WERI-Rb-1 (cell line): Measurements from ENCODE around the gene TEDC1.

ENCODE experiments used
- DNase-seq: peaks from one replicate; pipeline ENCODE4 v3.0.0-alpha.2; 2020
- H3K27ac ChIP-seq: fragments of 250-450 bp; sonication (Bioruptor Pico); 2 replicates; pipeline ENCODE4 v1.5.1; 2020; ENCODE audit warnings: mild to moderate bottlenecking, moderate library complexity
- H3K27me3 ChIP-seq: fragments of 250-450 bp; sonication (Bioruptor Pico); 2 replicates; pipeline ENCODE4 v1.5.1; 2021; ENCODE audit warnings: mild to moderate bottlenecking, low read depth, moderate library complexity; ENCODE audit not compliant: insufficient read depth, severe bottlenecking
- H3K36me3 ChIP-seq: fragments of 250-450 bp; sonication (Bioruptor Pico); 2 replicates; pipeline ENCODE4 v1.5.1; 2020; ENCODE audit warnings: mild to moderate bottlenecking, moderate library complexity
- H3K4me3 ChIP-seq: 2 replicates; pipeline ENCODE4 v1.5.1; 2011; ENCODE audit warnings: low read depth, mild to moderate bottlenecking, control low read depth, low read length
- H3K9me3 ChIP-seq: fragments of 250-450 bp; sonication (Bioruptor Pico); 2 replicates; pipeline ENCODE4 v1.5.1; 2021; ENCODE audit warnings: mild to moderate bottlenecking, moderate library complexity; ENCODE audit not compliant: severe bottlenecking
- TF ChIP-seq, protein P1 (sequence below): IDR thresholded peaks from 2 replicates; pipeline ENCODE4 v1.5.1; 2011; ENCODE audit warnings: low read depth, mild to moderate bottlenecking, control low read depth, inconsistent platforms, low read length

Gene TEDC1

GRCh38 chr14:105450123-105450505, 40.9 kb upstream of the TEDC1 start:
- Histone ChIP-seq H3K27me3 (no peaks in the 10 kb centered on the region), H3K4me3 (no peak overlapping the region), H3K36me3 (peaks cover 49% of the 10 kb centered on the region), H3K9me3 (no peaks in the 10 kb centered on the region), H3K27ac (no peak overlapping the region)
- no peak for DNase-seq
- TF ChIP-seq, protein P1, sequence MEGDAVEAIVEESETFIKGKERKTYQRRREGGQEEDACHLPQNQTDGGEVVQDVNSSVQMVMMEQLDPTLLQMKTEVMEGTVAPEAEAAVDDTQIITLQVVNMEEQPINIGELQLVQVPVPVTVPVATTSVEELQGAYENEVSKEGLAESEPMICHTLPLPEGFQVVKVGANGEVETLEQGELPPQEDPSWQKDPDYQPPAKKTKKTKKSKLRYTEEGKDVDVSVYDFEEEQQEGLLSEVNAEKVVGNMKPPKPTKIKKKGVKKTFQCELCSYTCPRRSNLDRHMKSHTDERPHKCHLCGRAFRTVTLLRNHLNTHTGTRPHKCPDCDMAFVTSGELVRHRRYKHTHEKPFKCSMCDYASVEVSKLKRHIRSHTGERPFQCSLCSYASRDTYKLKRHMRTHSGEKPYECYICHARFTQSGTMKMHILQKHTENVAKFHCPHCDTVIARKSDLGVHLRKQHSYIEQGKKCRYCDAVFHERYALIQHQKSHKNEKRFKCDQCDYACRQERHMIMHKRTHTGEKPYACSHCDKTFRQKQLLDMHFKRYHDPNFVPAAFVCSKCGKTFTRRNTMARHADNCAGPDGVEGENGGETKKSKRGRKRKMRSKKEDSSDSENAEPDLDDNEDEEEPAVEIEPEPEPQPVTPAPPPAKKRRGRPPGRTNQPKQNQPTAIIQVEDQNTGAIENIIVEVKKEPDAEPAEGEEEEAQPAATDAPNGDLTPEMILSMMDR = no peak

DNA sequence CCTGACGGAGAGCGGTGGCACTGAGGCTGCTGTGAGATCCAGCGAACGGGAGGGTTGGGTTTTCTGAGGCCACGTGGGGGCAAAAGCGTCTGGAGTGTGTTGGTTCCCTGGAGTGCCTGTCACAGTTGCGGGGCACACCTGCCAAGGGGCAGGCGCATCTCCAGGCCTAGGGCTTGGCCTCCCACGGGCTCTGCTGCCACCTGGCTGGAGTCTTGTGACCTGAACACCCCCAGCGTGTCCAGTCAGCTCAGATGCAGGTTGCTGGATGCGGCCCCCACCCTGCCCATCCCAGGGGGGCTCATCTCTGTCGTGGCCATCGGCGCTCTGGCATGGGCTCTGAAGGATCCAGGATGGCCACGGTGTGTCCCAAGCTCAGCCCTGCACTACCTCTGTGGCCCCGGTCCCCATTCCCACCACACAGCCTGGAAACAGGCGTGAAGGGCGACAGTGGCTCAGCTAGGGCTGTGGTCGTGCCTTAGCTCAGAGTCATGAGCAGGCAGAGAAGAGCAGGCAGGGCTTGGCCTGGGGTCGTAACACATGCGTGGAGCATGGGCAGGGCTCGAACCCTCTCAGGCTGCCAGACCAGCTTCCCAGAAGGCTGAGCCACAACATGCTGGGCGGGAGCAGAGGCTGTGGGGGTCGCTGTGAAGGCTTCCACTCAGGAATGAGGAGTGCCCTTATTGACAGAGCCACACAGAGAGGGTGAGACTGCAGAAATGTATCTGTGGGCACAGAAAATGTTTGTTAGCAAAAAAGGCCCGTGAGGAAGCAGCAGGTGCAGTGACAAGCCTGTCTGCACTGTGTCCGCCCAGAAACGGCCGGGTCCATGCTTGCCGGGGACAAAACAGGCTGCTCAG, 40.0 kb upstream of the TEDC1 start:
- Histone ChIP-seq H3K4me3 (no peak overlapping the region), H3K27me3 (no peaks in the 10 kb centered on the region), H3K27ac (no peak overlapping the region), H3K36me3 (peaks cover 56% of the 10 kb centered on the region), H3K9me3 (no peaks in the 10 kb centered on the region)
- TF ChIP-seq, protein P1 = no peak
- no peak for DNase-seq

GRCh38 chr14:105452963-105453362, 38.1 kb upstream of the TEDC1 start:
- Histone ChIP-seq H3K4me3 (no peak overlapping the region), H3K36me3 (peaks cover 72% of the 10 kb centered on the region), H3K9me3 (no peaks in the 10 kb centered on the region), H3K27ac (no peak overlapping the region), H3K27me3 (no peaks in the 10 kb centered on the region)
- TF ChIP-seq, protein P1 = no peak
- DNase-seq = no peak

- Histone ChIP-seq H3K27me3 (no peaks in the 10 kb centered on the region), H3K27ac (no peak overlapping the region), H3K4me3 (no peak overlapping the region), H3K9me3 (no peaks in the 10 kb centered on the region), H3K36me3 (peaks cover 75% of the 10 kb centered on the region)
- no peak for DNase-seq
- TF ChIP-seq, protein P1 = no peak
Measured at GRCh38 chr14:105453847-105454246, 37.2 kb upstream of the TEDC1 start.

GRCh38 chr14:105455086-105455640, 35.9 kb upstream of the TEDC1 start:
- DNase-seq = no peak
- H3K27ac ChIP-seq = no peak overlapping the region
- no peaks in the 10 kb centered on the region for H3K27me3 ChIP-seq
- peaks cover 66% of the 10 kb centered on the region for H3K36me3 ChIP-seq
- no peak overlapping the region for H3K4me3 ChIP-seq
- H3K9me3 ChIP-seq = no peaks in the 10 kb centered on the region
- TF ChIP-seq, protein P1 = no peak
